ENCODE data around the gene SEZ6L2. TPM values are rescaled to one million over a fixed set of nuclear protein-coding genes. Genes with fewer than 3 reads are reported as not detected.
"Not testable (repeated sequence)": the region's sequence is repeated elsewhere in the genome, so short reads cannot be mapped to it uniquely, and the experiment has no call there.

SEZ6L2 gene
- polyA plus RNA-seq, 1 donor, result 3.3 TPM

GRCh38 chr16:29849505-29849904 is 49.8 kb downstream of the SEZ6L2 start:
- DNase-seq, result no peak

GRCh38 chr16:29848420-29849297 is 50.7 kb downstream of the SEZ6L2 start:
- peak; percentile 57 for DNase-seq

- no peak for DNase-seq
These were observed 53.7 kb downstream of the SEZ6L2 start for GRCh38 chr16:29845656-29846055.

- no peak for DNase-seq
These were observed 54.6 kb downstream of the SEZ6L2 start for GRCh38 chr16:29844575-29845331.

GRCh38 chr16:29843931-29844330 is 55.4 kb downstream of the SEZ6L2 start:
- DNase-seq, result no peak

- no peak for DNase-seq
These were observed 56.5 kb downstream of the SEZ6L2 start for GRCh38 chr16:29842732-29843346.

- DNase-seq, result no peak
These were observed 57.7 kb downstream of the SEZ6L2 start for GRCh38 chr16:29841631-29842030.

- DNase-seq, result no peak
These were observed 59.1 kb downstream of the SEZ6L2 start for GRCh38 chr16:29840240-29840639.

GRCh38 chr16:29839822-29840221 is 59.5 kb downstream of the SEZ6L2 start:
- no peak for DNase-seq

GRCh38 chr16:29837841-29838240 is 61.5 kb downstream of the SEZ6L2 start:
- no peak for DNase-seq

GRCh38 chr16:29836623-29837022 is 62.7 kb downstream of the SEZ6L2 start:
- DNase-seq, result no peak

- DNase-seq, result no peak
These were observed 63.4 kb downstream of the SEZ6L2 start for GRCh38 chr16:29835926-29836325.

- DNase-seq, result no peak
These were observed 65.3 kb downstream of the SEZ6L2 start for GRCh38 chr16:29834079-29834478.

GRCh38 chr16:29833219-29833618 is 66.1 kb downstream of the SEZ6L2 start:
- DNase-seq, result not testable (repeated sequence)

- DNase-seq, result no peak
These were observed 67.9 kb downstream of the SEZ6L2 start for GRCh38 chr16:29831490-29831889.

- no peak for DNase-seq
These were observed 68.6 kb downstream of the SEZ6L2 start for GRCh38 chr16:29830774-29831173.

GRCh38 chr16:29826342-29826695 is 73.0 kb downstream of the SEZ6L2 start:
- no peak for DNase-seq

- DNase-seq, result no peak
These were observed 74.0 kb downstream of the SEZ6L2 start for GRCh38 chr16:29825145-29826044.

GRCh38 chr16:29824589-29825144 is 74.7 kb downstream of the SEZ6L2 start:
- no peak for DNase-seq

- no peak for DNase-seq
These were observed 77.7 kb downstream of the SEZ6L2 start for GRCh38 chr16:29821643-29822115.

Measured in hindlimb muscle (tissue), 1 donor.